Hindlimb muscle (tissue), 1 donor: Measurements from ENCODE around the gene CEACAM21. TPM values are rescaled to one million over a fixed set of nuclear protein-coding genes. Genes with fewer than 3 reads are reported as not detected.

ENCODE experiments used
- DNase-seq: peaks from one replicate; pipeline ENCODE4 v3.0.0-alpha.2; 2013
- polyA plus RNA-seq: library from polyadenylated mRNA; unstranded; fragments of 120-200 nt; gene quantifications from one replicate; pipeline ENCODE4 v1.2.1, GENCODE V29; 2013; ENCODE audit not compliant: insufficient read length

CEACAM21 gene
- 2.0 TPM for polyA plus RNA-seq

DNA sequence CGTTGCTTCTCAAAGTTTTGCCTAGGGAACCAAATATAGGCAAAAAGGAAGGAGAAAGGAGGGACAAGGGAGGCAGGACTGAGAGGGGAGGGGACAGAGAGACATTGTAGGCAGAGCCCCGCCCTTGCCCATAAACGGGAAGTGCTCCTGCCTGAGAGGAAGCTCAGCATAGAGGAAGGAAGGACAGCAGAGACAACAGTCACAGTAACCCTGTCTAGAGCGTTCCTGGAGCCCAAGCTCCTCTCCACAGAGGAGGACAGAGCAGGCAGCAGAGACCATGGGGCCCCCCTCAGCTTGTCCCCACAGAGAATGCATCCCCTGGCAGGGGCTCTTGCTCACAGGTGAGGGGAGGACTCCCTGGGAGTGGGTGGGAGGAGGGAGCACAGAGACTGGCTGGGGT, at the start of gene CEACAM21:
Gene CEACAM21 (plus strand): TSS at position 169 of the 400 bp plus-strand sequence. CDS start 109 bp downstream, at position 278.
- peak; percentile 18 for DNase-seq

- DNase-seq, result no peak
Measured at GRCh38 chr19:41527089-41527488, 48.9 kb upstream of the CEACAM21 start.

DNA sequence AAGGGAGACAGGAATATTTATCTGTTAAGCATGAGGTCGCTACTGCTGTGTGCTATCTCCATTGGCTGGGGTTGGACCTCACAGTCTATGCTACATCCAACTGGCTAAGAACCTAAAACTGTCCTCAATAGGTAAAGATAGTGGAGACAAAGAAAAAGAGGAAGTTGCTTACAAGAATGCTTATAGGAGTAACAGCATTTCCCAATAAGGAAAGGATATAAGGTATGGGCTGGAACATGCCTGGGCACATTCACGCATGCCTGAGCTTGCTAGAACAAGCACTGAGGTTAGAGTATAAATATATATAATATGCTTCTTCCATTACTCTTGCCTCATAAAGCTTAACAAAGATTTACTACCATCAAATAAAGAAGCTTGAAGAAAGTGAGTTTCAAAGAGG, 47.9 kb upstream of the CEACAM21 start:
- no peak for DNase-seq

DNA sequence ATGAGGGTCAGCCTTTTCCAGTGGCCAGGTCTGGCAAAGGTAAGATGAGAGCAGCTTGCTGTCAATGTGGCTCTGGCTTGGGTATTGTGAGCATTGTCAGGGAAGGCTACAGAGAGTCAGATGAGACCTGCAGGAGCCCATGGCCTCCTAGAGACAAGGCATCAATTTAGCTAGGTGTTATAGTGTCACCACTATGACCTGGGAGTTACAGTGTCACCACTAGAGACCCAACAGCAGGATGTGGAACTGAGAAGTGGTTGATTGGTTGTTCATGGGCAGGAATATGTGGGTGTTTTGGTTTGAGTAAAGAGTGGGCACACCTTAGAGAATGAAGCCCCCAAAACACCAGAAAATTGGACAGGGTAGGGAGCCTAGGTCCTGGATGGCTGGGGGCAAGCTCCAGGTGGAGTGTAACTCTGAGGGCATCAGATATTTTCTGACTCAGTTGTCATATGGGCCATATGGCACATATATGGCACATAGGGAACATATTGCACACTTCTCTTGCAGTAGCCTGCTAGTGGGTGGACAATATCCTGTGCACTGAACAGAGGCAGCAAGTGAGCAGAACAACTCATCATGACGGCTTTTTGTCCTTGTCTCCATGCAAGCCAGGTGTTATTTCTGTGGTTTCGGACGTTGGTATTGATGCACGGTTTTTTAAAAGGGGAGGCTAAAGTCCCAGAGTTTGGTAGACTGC, 46.3 kb upstream of the CEACAM21 start:
- DNase-seq, result no peak

- DNase-seq, result no peak
Measured at GRCh38 chr19:41530184-41530534, 45.8 kb upstream of the CEACAM21 start.

DNA sequence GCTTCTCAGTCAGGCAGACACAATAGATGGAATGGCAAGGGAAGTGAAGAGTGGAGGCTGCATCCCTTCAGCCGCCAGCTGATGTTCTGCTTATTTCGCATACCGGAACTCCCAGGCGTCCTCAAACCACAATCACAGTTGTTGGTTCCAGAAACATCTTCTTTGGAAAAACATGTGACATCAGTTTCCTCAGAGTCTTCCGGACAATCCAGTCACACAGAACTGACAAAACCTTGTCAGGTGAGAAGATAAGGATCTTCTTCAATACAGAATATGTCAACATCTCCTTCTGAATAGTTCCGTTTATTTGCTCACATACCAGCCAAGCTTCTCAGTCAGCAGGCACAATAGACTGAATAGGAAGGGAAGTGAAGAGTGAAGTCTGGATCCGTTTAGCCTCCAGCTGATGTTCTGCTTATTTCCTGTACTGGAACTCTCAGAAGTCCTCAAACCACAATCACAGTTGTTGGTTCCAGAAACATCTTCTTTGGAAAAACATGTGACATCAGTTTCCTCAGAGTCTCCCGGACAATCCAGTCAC, 45.1 kb upstream of the CEACAM21 start:
- DNase-seq, result no peak

- no peak for DNase-seq
Measured at GRCh38 chr19:41531438-41532311, 44.3 kb upstream of the CEACAM21 start.

DNA sequence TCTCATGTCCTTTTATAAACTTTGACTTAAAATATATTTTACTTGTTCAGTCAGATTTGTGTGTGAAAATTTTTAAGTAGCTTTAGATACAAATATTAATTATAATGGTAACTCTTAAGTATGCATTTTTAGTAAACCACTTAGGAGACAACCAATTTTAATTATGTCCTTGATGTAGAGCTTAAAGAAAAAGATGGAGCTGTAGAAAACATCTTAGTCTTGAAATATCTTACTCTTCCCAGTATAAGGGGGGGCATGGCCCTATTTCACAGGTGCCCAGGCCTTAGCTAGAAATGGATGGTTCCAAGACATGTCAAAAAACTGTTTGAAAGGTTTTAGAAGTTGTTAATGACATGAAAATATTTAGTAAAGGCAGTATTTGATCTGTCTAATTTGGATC, 43.4 kb upstream of the CEACAM21 start:
- DNase-seq, result no peak

DNA sequence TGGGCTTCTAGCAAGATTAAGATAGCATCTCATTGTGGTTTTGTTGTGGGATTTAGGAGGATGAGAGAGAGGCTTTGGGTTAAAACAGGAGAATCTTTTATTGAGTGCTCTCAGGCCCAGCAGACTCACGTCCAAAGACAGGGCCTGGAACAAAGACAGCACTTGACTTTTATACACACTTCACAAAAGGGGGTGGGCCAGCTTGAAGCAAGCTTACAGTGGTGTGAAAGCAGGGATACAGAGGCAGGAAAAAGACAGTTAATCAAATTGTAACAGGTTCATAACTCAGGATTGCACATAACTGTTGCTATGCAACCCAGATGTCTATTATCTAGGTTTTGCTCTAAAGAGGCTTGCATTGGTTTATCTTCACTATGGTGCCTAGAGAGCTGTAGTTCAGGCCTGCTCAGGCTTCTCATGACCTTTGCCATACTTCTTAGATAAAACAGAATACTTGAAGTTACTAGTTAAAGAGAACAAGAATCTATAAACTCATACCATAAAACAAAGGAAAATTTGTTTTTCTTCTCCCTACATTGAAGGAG, 42.2 kb upstream of the CEACAM21 start:
- no peak for DNase-seq

DNA sequence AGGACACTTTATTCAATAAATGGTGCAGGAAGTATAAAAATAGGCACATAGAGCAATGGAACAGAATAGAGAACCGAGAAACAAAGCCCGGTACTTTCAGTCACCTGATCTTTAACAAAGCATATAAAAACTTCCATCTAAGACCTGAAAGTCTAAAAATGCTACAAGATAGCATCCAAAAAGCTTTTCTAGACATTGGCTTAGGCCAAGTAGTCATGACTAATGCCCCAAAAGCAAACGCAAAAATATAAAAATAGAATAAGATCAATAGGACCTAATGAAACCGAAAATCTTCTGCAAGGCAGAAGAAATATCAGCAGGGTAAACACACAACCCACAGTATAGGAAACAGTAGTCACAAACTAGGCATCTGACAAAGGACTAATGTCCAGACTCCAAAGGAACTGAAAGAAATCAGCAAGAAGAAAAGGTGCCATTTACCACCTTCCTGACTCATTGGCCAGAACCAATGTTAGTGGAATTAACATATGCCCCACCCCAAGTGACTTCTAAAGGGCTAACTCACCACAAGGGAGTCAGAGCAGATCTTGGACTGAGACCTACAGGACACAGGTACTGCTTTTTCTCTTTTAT, 40.8 kb upstream of the CEACAM21 start:
- DNase-seq, result no peak

DNA sequence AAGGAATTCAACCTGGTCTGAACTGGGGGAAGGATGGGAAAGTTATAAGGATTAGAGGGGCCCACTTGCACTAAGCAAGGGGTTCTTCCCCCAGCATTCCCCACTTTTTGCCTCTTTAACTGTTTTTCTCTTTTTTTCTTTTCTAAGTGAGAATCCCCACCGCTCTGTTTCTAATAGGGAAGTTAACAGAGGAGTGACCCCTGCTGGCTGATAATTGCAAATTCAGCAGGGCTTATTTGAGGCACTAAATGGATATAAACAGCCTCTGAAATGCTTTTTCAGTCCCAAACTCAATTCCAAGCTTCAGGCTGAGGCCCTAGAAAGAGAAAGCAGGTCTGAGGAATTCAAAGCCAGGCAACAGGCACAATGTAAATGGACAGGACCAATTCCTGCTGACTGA, 38.2 kb upstream of the CEACAM21 start:
- DNase-seq, result no peak

- no peak for DNase-seq
Measured at GRCh38 chr19:41540041-41540695, 35.8 kb upstream of the CEACAM21 start.

DNA sequence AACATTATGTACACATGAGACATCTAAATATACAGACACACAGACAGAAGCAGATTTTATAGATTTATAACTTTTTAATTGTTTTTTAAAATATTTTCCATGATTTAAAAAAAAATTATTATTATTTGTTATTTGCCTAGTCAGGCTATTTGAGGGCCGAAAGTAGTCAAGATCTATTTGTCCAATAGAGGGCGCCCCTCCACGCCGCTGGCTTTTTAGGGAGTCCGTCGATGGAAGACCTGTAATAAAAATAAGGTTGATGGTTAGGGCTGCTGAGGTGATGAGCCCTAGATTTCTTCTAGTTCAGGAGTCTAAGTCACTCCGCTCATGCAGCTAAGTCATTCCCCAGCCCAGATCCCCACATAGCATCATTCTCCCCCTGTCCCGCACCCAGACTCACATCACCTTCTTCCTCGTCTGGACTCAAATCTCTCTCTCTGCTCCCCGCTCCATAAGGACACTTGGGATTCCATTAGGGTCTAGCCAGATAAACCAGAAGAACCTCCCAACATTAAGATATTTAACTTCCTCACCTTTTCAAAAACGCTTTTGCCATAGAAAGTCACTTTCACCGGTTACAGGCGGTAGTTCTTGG, 33.9 kb upstream of the CEACAM21 start:
- no peak for DNase-seq

GRCh38 chr19:41542622-41543021, 33.3 kb upstream of the CEACAM21 start:
- no peak for DNase-seq

DNA sequence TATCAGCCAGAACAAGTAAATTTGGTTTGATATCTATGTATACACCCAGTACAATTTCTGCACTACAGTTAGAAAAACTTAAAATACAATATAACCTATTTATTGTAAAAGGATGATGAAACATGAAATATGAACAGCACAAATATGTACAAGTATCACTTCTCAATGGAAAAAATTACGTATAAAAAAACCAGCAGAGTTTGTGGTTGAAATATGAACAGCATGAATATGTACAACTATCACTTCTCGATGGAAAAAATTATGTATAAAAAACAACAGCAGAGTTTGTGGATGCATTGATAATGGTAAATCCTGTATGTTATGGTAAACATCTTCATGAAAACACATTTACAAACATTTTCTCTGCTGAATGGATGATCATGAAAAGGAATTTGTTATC, 32.4 kb upstream of the CEACAM21 start:
- no peak for DNase-seq

DNA sequence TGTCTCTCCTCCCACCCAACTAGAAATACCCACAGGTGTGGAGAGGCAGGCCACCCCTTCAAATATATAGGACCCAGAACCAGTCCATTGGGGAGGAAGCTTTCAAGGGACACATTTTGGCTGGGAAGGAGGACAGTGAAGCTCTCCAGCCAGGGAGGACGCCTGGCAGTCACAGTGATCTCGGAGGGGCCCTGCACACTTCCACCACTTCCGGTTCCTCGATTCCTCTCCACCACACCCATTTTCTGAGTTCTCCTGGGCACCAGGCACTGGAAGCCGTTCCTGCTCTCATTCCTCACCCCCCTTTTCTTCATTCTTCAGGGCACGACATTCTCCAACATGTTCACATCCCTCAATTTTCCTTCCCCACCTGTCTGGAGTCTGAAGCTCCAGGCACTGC, 30.4 kb upstream of the CEACAM21 start:
- no peak for DNase-seq

- DNase-seq, result no peak
Measured at GRCh38 chr19:41546386-41546789, 29.6 kb upstream of the CEACAM21 start.

GRCh38 chr19:41546961-41547360, 29.0 kb upstream of the CEACAM21 start:
- DNase-seq, result no peak

GRCh38 chr19:41547569-41547968, 28.4 kb upstream of the CEACAM21 start:
- no peak for DNase-seq

DNA sequence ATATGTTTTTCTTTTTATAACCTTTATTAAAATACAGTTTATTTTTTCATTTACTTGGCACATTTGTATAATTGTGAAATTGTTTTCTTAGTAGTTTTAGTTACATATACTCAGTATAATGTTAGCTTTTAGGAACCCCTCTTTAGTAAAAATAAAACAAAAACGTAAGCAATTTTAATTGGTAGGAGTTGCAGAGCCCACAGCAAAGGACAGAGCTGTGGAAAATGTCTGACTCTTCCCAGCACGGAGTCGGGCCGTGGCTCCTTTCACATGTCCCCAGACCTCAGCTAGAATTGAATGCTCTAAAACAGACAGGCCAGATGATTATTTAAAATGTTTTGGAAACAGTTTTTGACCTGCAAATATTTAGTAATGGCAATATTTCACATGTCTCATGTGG, 27.9 kb upstream of the CEACAM21 start:
- no peak for DNase-seq

- no peak for DNase-seq
Measured at GRCh38 chr19:41548954-41549688, 26.8 kb upstream of the CEACAM21 start.
